Measurements from ENCODE around the gene CD22. TPM values are rescaled to one million over a fixed set of nuclear protein-coding genes. Genes with fewer than 3 reads are reported as not detected.

Gene CD22
- total and polyA plus RNA-seq, 2 of the 8 experiments (the other 6 are each of a cell fraction or from before 2014, with no cell fraction given) = 0.06 to 0.60 TPM

DNA sequence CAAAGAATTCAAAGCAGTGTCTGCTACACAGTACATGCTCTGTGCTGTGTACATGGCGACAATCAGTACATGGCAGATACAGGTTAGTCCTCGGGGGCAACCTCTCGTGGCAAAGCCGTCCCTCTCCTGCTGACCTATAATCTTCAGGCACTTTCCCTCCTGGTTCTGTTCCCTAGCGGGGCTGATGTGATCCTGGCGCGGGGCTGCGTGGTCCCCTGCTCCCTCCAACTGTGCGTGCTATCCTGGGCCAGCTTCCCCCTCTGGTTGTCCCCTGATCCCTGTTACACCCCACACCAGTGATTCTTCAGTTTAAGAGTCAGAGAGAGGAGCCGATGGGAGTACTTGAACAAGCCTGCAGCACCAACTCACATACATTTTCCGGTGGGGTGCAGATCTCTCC, 25.0 kb upstream of the CD22 start:
- H3K23ac ChIP-seq (ENCODE audit: insufficient read length) = no peak overlapping the region
- H3K79me2 ChIP-seq (ENCODE audit: control insufficient read depth in 1 of 2, insufficient read depth in 2 of 2, low read length in 2 of 2) = no peaks in the 10 kb centered on the region
- no peak overlapping the region for H2BK15ac ChIP-seq (ENCODE audit: low read length)
- H4K20me1 ChIP-seq (replicated peaks in 1 of 2; ENCODE audit: control insufficient read depth in 1 of 2, insufficient read depth in 2 of 2, low read length in 2 of 2) = peaks cover 0 to under 1% of the 10 kb centered on the region in 2 experiments
- H4K5ac ChIP-seq (ENCODE audit: insufficient read length, low read depth, low read length) = no peak overlapping the region
- no peaks in the 10 kb centered on the region for H3K27me3 ChIP-seq (replicated peaks in 1 of 4; ENCODE audit: control insufficient read depth in 3 of 4, extremely low read depth in 1 of 4, insufficient read depth in 3 of 4, low read length in 3 of 4)
- H4K8ac ChIP-seq (ENCODE audit: extremely low read depth, insufficient read depth, low read length) = no peak overlapping the region
- H3K56ac ChIP-seq (replicated peaks; ENCODE audit: insufficient read length, low read depth, low read length) = no peak overlapping the region
- H3K4ac ChIP-seq (replicated peaks; ENCODE audit: insufficient read length, low read depth, low read length) = no peak overlapping the region
- H2AFZ ChIP-seq (ENCODE audit: low read length) = no peak overlapping the region
- no peak overlapping the region for H3K14ac ChIP-seq (ENCODE audit: insufficient read length)
- H3K4me2 ChIP-seq (ENCODE audit: insufficient read depth in 1 of 2, low read depth in 2 of 2, low read length in 2 of 2) = no peak overlapping the region
- H3K9ac ChIP-seq (replicated peaks in 1 of 4; ENCODE audit: extremely low read depth in 1 of 4, low read depth in 3 of 4, low read length in 3 of 4) = no peak overlapping the region
- no peaks in the 10 kb centered on the region for H3K36me3 ChIP-seq (ENCODE audit: control insufficient read depth in 2 of 4, insufficient read depth in 4 of 4, low read length in 3 of 4)
- no peak overlapping the region for H2BK5ac ChIP-seq (ENCODE audit: low read depth, low read length)
- no peaks in the 10 kb centered on the region for H3K9me3 ChIP-seq (ENCODE audit: insufficient read depth in 2 of 2, low read depth in 1 of 2, low read length in 1 of 2)
- FAIRE-seq (no peak), DNase-seq (ENCODE audit: low read depth in 1 of 2, low spot score in 2 of 2) (no peak)
- peak overlapping the region; percentile 40 for H4K91ac ChIP-seq (replicated peaks; ENCODE audit: insufficient read length, low read length)
- H2BK20ac ChIP-seq (ENCODE audit: low read length) = no peak overlapping the region
- POLR2A ChIA-PET (ENCODE audit: partially characterized antibody) = interaction anchor here (1.3 kb wide), 1 partner anchor 14 kb away, joined by 3 read pairs; no protein-coding TSS in a partner anchor
- peak overlapping the region; percentile 20; the same call in 1 of the 2 replicates for H2BK12ac ChIP-seq (ENCODE audit: low read depth, low read length)
- H2BK120ac ChIP-seq (replicated peaks; ENCODE audit: low read depth, low read length) = no peak overlapping the region
- no peak overlapping the region for H3K27ac ChIP-seq (ENCODE audit: low read depth, low read length)
- H3K4me3 ChIP-seq (ENCODE audit: extremely low read depth in 1 of 4, insufficient read depth in 2 of 4, low read depth in 3 of 4, low read length in 4 of 4) = no peak overlapping the region
- CTCF ChIA-PET (ENCODE audit: partially characterized antibody) = interaction anchor here (0.6 to 0.9 kb wide), 2 partner anchors 204 to 274 kb away, joined by 3 read pairs; no protein-coding TSS in a partner anchor
- H3K18ac ChIP-seq (ENCODE audit: extremely low read depth, low read length) = no peak overlapping the region
- no peaks in the 10 kb centered on the region for H3K79me1 ChIP-seq (ENCODE audit: low read depth, low read length)
- no peak overlapping the region for H2AK5ac ChIP-seq (ENCODE audit: low read depth, low read length)
- H3K23me2 ChIP-seq (ENCODE audit: low read depth, low read length) = no peaks in the 10 kb centered on the region
- 88% methylated on average over 9 of the region's 11 CpGs; no CpG with 5 or more reads in 1 of the 2 experiments for WGBS, 2 experiments (ENCODE audit: extremely low coverage in 1 of 2, insufficient coverage in 1 of 2, insufficient read length in 1 of 2, insufficient replicate concordance in 2 of 2, low coverage in 1 of 2, low lambda C conversion rate in 2 of 2, missing lambda C conversion rate in 1 of 2)
- H3K4me1 ChIP-seq (replicated peaks in 1 of 4; ENCODE audit: control insufficient read depth in 3 of 4, insufficient read depth in 4 of 4, low read length in 3 of 4) = peaks cover 0 to 2% (median 0%) of the 10 kb centered on the region in 4 experiments; a peak in 1 of 7 replicates
- TF ChIP-seq GTF2F1 (IDR thresholded peaks at IDR 0.05; ENCODE audit: borderline replicate concordance, low read depth, low read length) = no peak
- no peak for TF ChIP-seq CHD1 (IDR thresholded peaks at IDR 0.05; ENCODE audit: low read depth, low read length)
- TF ChIP-seq KDM5A (IDR thresholded peaks at IDR 0.05; ENCODE audit: low read length) = no peak
- no peak for TF ChIP-seq SP4 (IDR thresholded peaks at IDR 0.05; ENCODE audit: low read length)
- TF ChIP-seq CBX5 (IDR thresholded peaks at IDR 0.05; ENCODE audit: low read depth, low read length) = no peak
- no peak for TF ChIP-seq SP1 (IDR thresholded peaks at IDR 0.05; ENCODE audit: low read depth, low read length)
- no peak for TF ChIP-seq SIRT6 (IDR thresholded peaks at IDR 0.05; ENCODE audit: low read length)
- TF ChIP-seq KDM1A (IDR thresholded peaks at IDR 0.05; ENCODE audit: borderline replicate concordance, low read length) = no peak
- no peak for TF ChIP-seq FOSL1 (IDR thresholded peaks at IDR 0.05; ENCODE audit: insufficient read depth, low read depth, low read length)
- no peak for TF ChIP-seq SIX5 (IDR thresholded peaks at IDR 0.05; ENCODE audit: low read depth, low read length)
- no peak for TF ChIP-seq RFX5 (IDR thresholded peaks at IDR 0.05; ENCODE audit: borderline replicate concordance, low read depth, low read length)
- TF ChIP-seq MAFK (IDR thresholded peaks at IDR 0.05; ENCODE audit: low read depth, low read length) = no peak
- no peak for TF ChIP-seq HDAC2 (IDR thresholded peaks at IDR 0.05; ENCODE audit: borderline replicate concordance in 1 of 2, low read depth in 2 of 2, low read length in 2 of 2)
- TF ChIP-seq SP2 (IDR thresholded peaks at IDR 0.05; ENCODE audit: low read length) = no peak

Data from H1 (cell line).